Smooth muscle cell of the pulmonary artery (primary cell): ENCODE data around the gene PPP6R2. TPM values are rescaled to one million over a fixed set of nuclear protein-coding genes. Genes with fewer than 3 reads are reported as not detected.

Experiments
- total RNA-seq: library from RNA; depleted of rRNA; stranded (reverse); fragments of >200 nt; gene quantifications from 2 replicates; pipeline ENCODE4 v1.2.3, GENCODE V29; 2014

Gene PPP6R2
- total RNA-seq = 57.9 and 70.7 TPM in 2 replicates

GRCh38 chr22:50342651-50343540 lies at the start of gene PPP6R2:
Gene PPP6R2 (plus strand): TSS chr22:50343327. CDS start chr22:50393909, 50,582 bp downstream.

GRCh38 chr22:50306753-50307749 lies 36.1 kb upstream of the PPP6R2 start, which contains the start of gene PLXNB2:
Gene PLXNB2 (minus strand): TSS chr22:50307646. CDS start chr22:50290584, 17,062 bp downstream.

GRCh38 chr22:50326956-50327710 lies 16.0 kb upstream of the PPP6R2 start, which contains the start of gene DENND6B:
Gene DENND6B (minus strand): TSS chr22:50327012. CDS start chr22:50326988, 24 bp downstream.

GRCh38 chr22:50474710-50475651 lies 131.9 kb downstream of the PPP6R2 start, which contains the start of gene SBF1:
Gene SBF1 (minus strand): TSS chr22:50475035. CDS start chr22:50474840, 195 bp downstream.

GRCh38 chr22:50481440-50482106 lies 138.4 kb downstream of the PPP6R2 start, which contains the start of gene ADM2:
Gene ADM2 (plus strand): TSS chr22:50481543. CDS start chr22:50481848, 305 bp downstream.

GRCh38 chr22:50486561-50487289 lies 143.6 kb downstream of the PPP6R2 start, which contains the start of gene MIOX:
Gene MIOX (plus strand): TSS chr22:50486859. CDS start chr22:50486898, 39 bp downstream.

Other genes with a start within 250 kb of the PPP6R2 start
- 2.0 and 2.1 TPM in 2 replicates for gene PANX2, start 172.6 kb upstream of the PPP6R2 start, total RNA-seq
- gene TRABD, start 157.4 kb upstream of the PPP6R2 start, total RNA-seq = 16.8 and 26.7 TPM in 2 replicates
- 17.3 and 21.5 TPM in 2 replicates for gene SELENOO, start 142.3 kb upstream of the PPP6R2 start, total RNA-seq
- gene TUBGCP6, start 98.3 kb upstream of the PPP6R2 start, total RNA-seq = 27.4 and 37.1 TPM in 2 replicates
- 28.4 and 44.0 TPM in 2 replicates for gene HDAC10, start 92.1 kb upstream of the PPP6R2 start, total RNA-seq
- 11.7 and 35.3 TPM in 2 replicates for gene MAPK12, start 81.6 kb upstream of the PPP6R2 start, total RNA-seq
- gene MAPK11, start 72.9 kb upstream of the PPP6R2 start, total RNA-seq = 2.9 and 7.2 TPM in 2 replicates
- 226 and 278 TPM in 2 replicates for gene PLXNB2, start 35.7 kb upstream of the PPP6R2 start, total RNA-seq
- gene DENND6B, start 16.3 kb upstream of the PPP6R2 start, total RNA-seq = 3.3 and 4.3 TPM in 2 replicates
- gene SBF1, start 131.7 kb downstream of the PPP6R2 start, total RNA-seq = 88.6 and 131 TPM in 2 replicates
- 3.5 and 7.9 TPM in 2 replicates for gene ADM2, start 138.2 kb downstream of the PPP6R2 start, total RNA-seq
- 0.10 TPM in 1 of 2 replicates, not detected in the other for gene MIOX, start 143.5 kb downstream of the PPP6R2 start, total RNA-seq
- gene LMF2, start 164.4 kb downstream of the PPP6R2 start, total RNA-seq = 60.0 and 74.5 TPM in 2 replicates
- 19.7 and 19.9 TPM in 2 replicates for gene NCAPH2, start 164.9 kb downstream of the PPP6R2 start, total RNA-seq
- gene SCO2, start 182.3 kb downstream of the PPP6R2 start, total RNA-seq = 1.2 and 1.5 TPM in 2 replicates
- 15.2 and 18.5 TPM in 2 replicates for gene TYMP, start 186.7 kb downstream of the PPP6R2 start, total RNA-seq
- gene KLHDC7B, start 202.6 kb downstream of the PPP6R2 start, total RNA-seq = 0.39 and 0.63 TPM in 2 replicates
- gene SYCE3, start 219.6 kb downstream of the PPP6R2 start, total RNA-seq = not detected in 2 replicates
- 2.0 and 3.5 TPM in 2 replicates for gene CPT1B, start 235.1 kb downstream of the PPP6R2 start, total RNA-seq
- gene CHKB, start 239.5 kb downstream of the PPP6R2 start, total RNA-seq = 13.7 and 15.0 TPM in 2 replicates